ENCODE results near the gene HCST.
"Not testable (repeated sequence)": the region's sequence is repeated elsewhere in the genome, so short reads cannot be mapped to it uniquely, and the experiment has no call there.

HCST gene

DNA sequence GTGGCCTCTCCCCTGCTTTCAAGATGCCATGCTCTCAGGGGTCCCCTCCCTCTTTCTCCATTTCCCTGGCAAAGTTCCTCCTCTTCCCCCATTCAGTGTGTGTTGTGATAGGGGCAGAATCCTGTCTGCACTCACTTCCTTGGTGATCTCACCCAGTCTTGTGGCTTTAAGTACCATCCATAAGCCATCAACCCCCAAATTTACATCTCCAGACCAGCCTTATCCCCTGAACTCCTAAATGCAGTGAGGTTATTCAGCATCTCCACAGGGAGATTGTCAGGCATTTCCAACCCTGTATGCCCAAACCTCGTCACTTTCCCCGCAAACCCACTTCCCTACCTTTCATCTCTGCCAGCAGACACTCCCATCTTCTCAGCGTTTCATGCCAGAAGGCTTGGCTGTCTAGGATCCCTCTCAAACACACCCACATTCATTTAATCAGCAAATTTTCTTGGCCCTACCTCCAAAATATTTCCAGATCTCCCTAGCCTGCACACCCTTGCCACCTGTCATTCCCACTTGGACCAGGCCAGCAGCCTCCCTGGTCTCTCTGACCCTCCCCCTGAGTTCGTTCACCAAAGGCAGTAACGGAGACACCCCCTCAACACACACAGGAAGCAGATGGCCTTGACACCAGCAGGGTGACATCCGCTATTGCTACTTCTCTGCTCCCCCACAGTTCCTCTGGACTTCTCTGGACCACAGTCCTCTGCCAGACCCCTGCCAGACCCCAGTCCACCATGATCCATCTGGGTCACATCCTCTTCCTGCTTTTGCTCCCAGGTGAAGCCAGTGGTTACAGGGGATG is at the start of gene HCST:
TSS of gene HCST (plus strand) at position 676 of the 808 bp plus-strand sequence. CDS start at position 741, 65 bp downstream.
- DNase-seq (ENCODE audit: low spot score) = peak; percentile 37

DNA sequence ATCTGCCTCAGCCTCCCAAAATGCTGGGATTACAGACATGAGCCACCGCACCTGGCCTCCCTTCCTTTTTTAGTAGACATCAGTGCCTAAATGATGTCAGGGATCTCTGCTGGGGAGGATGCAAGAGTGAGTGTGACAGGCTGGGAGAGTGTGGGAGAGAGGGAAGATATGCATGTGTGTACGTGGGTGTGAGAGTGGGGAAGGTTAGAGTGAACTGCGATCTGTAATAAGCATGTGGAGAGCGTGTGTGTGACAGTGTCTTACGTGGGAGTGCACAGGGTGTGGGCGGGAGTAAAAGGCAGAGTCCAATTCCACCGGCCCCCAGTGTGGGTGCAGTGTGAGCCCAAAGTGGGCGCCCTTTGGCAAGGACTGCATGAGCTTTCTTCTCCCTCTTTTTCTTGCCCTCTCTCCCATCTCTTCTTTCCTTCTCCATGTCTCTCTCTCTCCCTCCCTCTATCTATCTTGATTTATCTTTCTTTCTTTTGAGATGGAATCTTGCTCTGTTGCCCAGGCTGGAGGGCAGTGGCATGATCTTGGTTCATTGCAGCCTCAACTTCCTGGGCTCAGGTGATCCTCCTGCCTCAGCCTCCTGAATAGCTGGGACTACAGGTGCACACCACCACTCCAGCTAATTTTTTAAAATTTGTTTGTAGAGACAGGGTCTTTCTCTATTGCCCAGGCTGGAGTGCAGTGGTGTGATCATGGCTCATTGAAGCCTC is 49.1 kb upstream of the HCST start:
- no peak for DNase-seq (ENCODE audit: low spot score)

DNA sequence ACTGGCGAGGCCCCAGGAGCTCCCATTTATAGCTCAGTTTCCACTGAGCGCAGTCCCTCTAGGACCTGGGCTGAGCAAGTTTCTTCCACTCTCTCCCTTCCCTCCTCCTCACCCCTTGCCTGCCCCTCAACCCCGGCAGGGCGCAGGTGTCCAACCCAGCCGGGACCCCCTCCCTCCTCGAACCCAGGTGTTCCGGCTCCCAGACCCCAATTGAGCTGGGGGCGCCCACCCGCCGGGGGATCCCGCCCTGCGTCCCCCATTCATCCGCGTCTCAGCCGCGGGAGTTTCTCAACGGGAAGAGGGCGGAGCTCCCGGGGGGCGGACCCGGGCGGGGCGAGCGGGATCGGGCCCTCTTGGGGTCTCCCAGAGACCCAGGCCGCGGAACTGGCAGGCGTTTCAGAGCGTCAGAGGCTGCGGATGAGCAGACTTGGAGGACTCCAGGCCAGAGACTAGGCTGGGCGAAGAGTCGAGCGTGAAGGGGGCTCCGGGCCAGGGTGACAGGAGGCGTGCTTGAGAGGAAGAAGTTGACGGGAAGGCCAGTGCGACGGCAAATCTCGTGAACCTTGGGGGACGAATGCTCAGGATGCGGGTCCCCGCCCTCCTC is 45.7 kb upstream of the HCST start, which contains the start of gene KIRREL2:
TSS of gene KIRREL2 (plus strand) at position 366 of the 604 bp plus-strand sequence. CDS start at position 575, 209 bp downstream.
- peak; percentile 2 for DNase-seq (ENCODE audit: low spot score)

DNA sequence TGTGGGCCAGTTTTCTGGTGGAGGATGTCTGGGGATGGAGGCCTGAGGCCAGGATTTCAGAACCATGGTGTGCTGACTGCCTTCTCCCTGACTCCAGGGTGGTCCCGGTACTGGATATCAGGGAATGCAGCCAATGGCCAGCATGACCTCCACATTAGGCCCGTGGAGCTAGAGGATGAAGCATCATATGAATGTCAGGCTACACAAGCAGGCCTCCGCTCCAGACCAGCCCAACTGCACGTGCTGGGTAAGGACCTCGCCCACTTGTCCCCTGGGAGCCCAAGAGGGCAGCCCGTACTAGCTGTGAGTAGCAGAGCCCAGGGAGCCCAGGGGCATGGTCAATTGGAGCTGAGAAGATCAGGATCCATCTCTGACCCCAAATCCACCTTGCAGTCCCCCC is 44.0 kb upstream of the HCST start:
- no peak for DNase-seq (ENCODE audit: low spot score)

DNA sequence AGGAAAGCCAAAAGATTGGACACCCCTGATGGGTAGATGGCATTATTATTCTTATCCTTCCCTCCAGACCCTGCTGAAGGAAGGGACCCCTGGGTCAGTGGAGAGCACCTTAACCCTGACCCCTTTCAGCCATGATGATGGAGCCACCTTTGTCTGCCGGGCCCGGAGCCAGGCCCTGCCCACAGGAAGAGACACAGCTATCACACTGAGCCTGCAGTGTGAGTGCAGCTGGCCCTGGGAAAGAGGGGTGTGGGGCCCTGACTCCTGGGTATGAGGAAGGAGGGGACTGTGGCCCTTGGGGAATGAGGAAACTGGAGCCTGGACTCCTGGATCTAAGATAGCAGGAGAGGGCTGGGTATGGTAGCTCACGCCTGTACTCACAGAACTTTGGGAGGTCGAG is 42.9 kb upstream of the HCST start:
- no peak for DNase-seq (ENCODE audit: low spot score)

DNA sequence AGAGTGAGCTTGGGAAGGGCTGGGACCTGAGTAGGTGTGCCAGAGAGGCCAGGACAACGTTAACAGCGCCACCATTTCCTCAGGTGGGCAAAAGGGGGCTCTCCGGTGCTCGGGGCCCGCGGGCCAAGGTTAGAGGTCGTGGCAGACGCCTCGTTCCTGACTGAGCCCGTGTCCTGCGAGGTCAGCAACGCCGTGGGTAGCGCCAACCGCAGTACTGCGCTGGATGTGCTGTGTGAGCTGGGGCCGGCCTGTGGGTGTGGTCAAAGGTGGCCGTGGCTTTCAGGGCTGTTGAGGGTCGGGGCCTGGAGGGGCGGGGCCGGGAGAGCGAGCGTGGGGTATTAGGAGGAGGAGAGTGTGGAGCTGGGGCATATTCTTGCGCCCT is 41.9 kb upstream of the HCST start:
- no peak for DNase-seq (ENCODE audit: low spot score)

GRCh38 chr19:35860818-35861639 is 41.3 kb upstream of the HCST start:
- DNase-seq (ENCODE audit: low spot score) = no peak

GRCh38 chr19:35861640-35862160 is 40.6 kb upstream of the HCST start:
- no peak for DNase-seq (ENCODE audit: low spot score)

- DNase-seq (ENCODE audit: low spot score) = no peak
Observed at GRCh38 chr19:35862528-35862927, 39.8 kb upstream of the HCST start.

GRCh38 chr19:35863018-35863417 is 39.3 kb upstream of the HCST start:
- DNase-seq (ENCODE audit: low spot score) = no peak

GRCh38 chr19:35868172-35868822 is 34.0 kb upstream of the HCST start, which contains the start of gene APLP1:
Gene APLP1 (plus strand): TSS chr19:35868574. CDS start chr19:35868637, 63 bp downstream.
- DNase-seq (ENCODE audit: low spot score) = peak; percentile 51

GRCh38 chr19:35868823-35869326 is 33.5 kb upstream of the HCST start:
- DNase-seq (ENCODE audit: low spot score) = no peak

DNA sequence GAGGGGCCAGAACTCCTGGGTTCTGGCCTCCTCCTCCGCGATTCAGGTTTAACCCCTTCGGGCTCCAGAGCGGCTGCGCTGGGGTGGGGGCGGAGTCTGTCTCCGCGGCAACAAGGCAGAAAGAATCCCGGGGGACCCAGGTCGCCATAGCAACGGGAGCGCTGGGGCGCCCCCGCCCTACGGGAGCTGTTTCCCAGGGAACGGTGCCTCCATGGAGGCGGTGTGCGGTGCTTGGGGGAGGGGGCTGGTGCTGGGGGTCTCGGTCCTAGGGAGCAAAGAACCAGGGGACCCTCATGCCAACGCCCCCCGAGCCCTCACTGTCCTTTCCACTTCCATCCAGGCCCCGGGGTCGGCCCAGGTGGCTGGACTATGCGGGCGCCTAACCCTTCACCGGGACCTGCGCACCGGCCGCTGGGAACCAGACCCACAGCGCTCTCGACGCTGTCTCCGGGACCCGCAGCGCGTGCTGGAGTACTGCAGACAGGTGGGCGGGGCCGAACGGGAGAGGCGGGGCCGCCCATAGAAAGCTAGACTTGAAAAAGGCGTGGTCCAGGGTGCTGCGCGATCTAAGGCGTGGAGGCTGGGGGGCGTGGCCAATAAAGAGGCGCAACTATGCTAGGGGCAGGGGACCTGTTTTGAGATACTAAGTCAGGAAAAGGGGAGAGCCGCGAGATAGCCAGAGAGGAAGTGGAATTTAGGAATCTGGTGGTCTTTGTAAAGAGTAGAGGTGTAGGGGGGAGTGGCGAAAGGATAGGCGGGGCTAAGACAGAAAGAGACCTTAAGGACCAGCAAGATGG is 32.8 kb upstream of the HCST start:
- DNase-seq (ENCODE audit: low spot score) = peak; percentile 76

DNA sequence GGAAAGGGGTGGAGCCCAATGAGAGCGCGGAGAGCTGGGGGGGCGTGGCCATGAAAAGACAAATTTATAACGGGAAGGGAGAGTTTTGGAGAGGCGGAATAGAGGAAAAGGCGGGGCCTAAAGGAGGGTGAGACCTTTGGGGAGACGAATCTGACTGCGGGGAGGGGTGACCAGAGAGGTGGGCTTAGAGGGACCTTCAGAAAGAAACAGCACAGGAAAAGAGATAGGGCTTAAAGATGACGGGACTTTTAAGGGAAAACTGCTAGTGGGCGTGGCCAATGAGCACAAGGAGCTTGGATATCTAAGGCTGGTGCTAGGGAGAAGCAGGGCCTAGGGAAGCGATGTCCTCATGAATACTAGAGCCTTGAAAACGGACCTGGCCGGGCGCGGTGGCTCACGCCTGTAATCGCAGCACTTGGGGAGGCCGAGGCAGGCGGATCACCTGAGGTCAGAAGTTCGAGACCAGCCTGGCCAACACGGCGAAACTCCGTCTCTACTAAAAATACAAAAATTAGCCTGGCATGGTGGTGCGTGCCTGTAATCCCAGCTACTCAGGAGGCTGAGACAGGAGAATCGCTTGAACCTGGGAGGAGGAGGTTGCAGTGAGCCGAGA is 32.1 kb upstream of the HCST start:
- not testable (repeated sequence) for DNase-seq (ENCODE audit: low spot score)

- DNase-seq (ENCODE audit: low spot score) = no peak
Observed at GRCh38 chr19:35870798-35871197, 31.5 kb upstream of the HCST start.

- DNase-seq (ENCODE audit: low spot score) = no peak
Observed at GRCh38 chr19:35871611-35872010, 30.7 kb upstream of the HCST start.

- DNase-seq (ENCODE audit: low spot score) = no peak
Observed at GRCh38 chr19:35872180-35872579, 30.1 kb upstream of the HCST start.

DNA sequence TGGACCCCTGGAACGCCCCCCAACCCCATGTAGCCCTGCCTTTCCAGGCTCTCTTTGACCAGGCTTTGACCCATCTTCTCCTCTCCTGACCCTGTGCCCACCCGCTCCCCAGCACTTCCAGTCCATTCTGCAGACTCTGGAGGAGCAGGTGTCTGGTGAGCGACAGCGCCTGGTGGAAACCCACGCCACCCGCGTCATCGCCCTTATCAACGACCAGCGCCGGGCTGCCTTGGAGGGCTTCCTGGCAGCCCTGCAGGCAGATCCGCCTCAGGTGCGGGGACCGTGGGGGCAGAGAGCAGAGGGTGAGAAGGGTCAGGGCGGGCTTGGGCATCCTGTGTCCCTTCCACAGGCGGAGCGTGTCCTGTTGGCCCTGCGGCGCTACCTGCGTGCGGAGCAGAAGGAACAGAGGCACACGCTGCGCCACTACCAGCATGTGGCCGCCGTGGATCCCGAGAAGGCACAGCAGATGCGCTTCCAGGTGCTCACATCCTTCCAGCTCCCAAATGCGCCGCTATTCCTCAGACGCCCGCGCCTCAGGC is 27.9 kb upstream of the HCST start:
- no peak for DNase-seq (ENCODE audit: low spot score)

DNA sequence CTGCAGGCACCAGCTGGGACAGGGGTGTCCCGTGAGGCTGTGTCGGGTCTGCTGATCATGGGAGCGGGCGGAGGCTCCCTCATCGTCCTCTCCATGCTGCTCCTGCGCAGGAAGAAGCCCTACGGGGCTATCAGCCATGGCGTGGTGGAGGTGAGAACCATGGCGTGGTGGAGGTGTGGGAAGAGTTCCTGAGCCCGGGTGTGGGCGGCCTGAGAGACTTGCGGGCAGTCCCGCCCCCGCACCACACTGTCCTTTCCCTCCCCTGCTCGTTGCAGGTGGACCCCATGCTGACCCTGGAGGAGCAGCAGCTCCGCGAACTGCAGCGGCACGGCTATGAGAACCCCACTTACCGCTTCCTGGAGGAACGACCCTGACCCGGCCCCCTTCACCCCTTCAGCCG is 23.3 kb upstream of the HCST start:
- no peak for DNase-seq (ENCODE audit: low spot score)
